Lower leg skin (tissue), 3 donors: ENCODE results near the gene PON2.

Source experiments
- CTCF ChIP-seq, 3 donors: fragments of 450-650 bp; IDR thresholded peaks; one replicate each; pipeline ENCODE4 v1.5.1; 2016; ENCODE audit warnings: antibody characterized with exemption in 3 of 3, mild to moderate bottlenecking in 3 of 3, moderate library complexity in 2 of 3
- POLR2A ChIP-seq, 2 donors: fragments of 450-650 bp; IDR thresholded peaks; one replicate each; pipeline ENCODE4 v1.6.1; 2016 to 2017; ENCODE audit warnings: antibody characterized with exemption in 2 of 2, mild to moderate bottlenecking in 1 of 2, moderate library complexity in 1 of 2

DNA sequence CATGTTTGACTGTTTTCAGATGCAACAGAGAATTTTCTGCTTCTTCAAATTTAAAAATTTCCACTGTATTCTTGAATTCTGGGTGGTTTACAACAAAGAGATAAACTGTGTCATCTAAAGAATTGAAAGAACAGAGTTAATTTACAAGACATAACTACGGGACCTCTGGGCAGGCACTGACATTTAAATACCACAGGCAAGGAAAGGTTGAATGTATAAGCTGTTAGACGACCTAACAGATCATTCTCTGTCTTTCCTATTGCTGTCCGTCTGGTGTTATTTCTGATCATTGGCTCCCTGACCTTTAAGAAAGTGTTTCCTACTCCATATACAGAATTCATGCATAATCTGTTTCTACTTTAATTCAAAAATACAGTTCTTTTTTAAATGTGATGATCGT lies 23.2 kb downstream of the PON2 start:
- TF ChIP-seq POLR2A (IDR thresholded peaks at IDR 0.05): no peak
- TF ChIP-seq CTCF (IDR thresholded peaks at IDR 0.05): no peak
